Neural cell (in vitro differentiated cells): Measurements from ENCODE around the gene DTD1. TPM values are rescaled to one million over a fixed set of nuclear protein-coding genes. Genes with fewer than 3 reads are reported as not detected.

Source experiments
- H2AFZ ChIP-seq: fragments of 200-600, 300-800 bp; sonication (generic), shearing (Covaris generic); 2 replicates; pipeline ENCODE4 v1.6.0; 2014; ENCODE audit warnings: low read depth, mild to moderate bottlenecking, antibody characterized with exemption, low read length, moderate library complexity
- H3F3A ChIP-seq: fragments of 200-600 bp; shearing (Covaris generic); 2 replicates; pipeline ENCODE4 v1.6.1; 2016; ENCODE audit warnings: mild to moderate bottlenecking, moderate library complexity, mixed read lengths, antibody characterized with exemption, low read length; ENCODE audit not compliant: insufficient read depth, poor library complexity, severe bottlenecking
- H3K27ac ChIP-seq: fragments of 200-600, 300-800 bp; sonication (generic), shearing (Covaris generic); 2 replicates; pipeline ENCODE4 v1.5.1; 2014; ENCODE audit warnings: mild to moderate bottlenecking, low read length, moderate library complexity
- H3K27me3 ChIP-seq: fragments of 300-800, 200-600 bp; sonication (generic), shearing (Covaris generic); 2 replicates; pipeline ENCODE4 v1.6.0; 2014; ENCODE audit warnings: mild to moderate bottlenecking, low read depth, low read length, moderate library complexity; ENCODE audit not compliant: insufficient read depth
- H3K36me3 ChIP-seq: fragments of 300-800, 200-600 bp; sonication (generic), shearing (Covaris generic); 2 replicates; pipeline ENCODE4 v1.5.1; 2014; ENCODE audit warnings: mild to moderate bottlenecking, antibody characterized with exemption, low read length, moderate library complexity; ENCODE audit not compliant: insufficient read depth
- H3K4me2 ChIP-seq: fragments of 300-800, 200-600 bp; sonication (generic), shearing (Covaris generic); 2 replicates; pipeline ENCODE4 v1.6.0; 2014; ENCODE audit warnings: mild to moderate bottlenecking, low read length
- H3K4me3 ChIP-seq: fragments of 300-800, 200-600 bp; sonication (generic), shearing (Covaris generic); 2 replicates; pipeline ENCODE4 v1.5.1; 2014; ENCODE audit warnings: mild to moderate bottlenecking, low read length, moderate library complexity
- H3K79me2 ChIP-seq: fragments of 200-600 bp; shearing (Covaris generic); replicated peaks from 2 replicates; pipeline ENCODE4 v1.6.0; 2014; ENCODE audit warnings: mild to moderate bottlenecking, low read length, moderate library complexity; ENCODE audit not compliant: insufficient read depth
- H3K9ac ChIP-seq: fragments of 300-800, 200-600 bp; sonication (generic), shearing (Covaris generic); 2 replicates; pipeline ENCODE4 v1.6.1; 2016; ENCODE audit warnings: mild to moderate bottlenecking, low read length, mixed read lengths
- H3K9me2 ChIP-seq: fragments of 200-600 bp; shearing (Covaris generic); 2 replicates; pipeline ENCODE4 v1.6.1; 2016; ENCODE audit warnings: mild to moderate bottlenecking, low read length, mixed read lengths; ENCODE audit not compliant: insufficient read depth
- H3K9me3 ChIP-seq: fragments of 200-600, 300-800 bp; sonication (generic), shearing (Covaris generic); 2 replicates; pipeline ENCODE4 v1.6.1; 2016; ENCODE audit warnings: mild to moderate bottlenecking, mixed run types, low read length, moderate library complexity, mixed read lengths
- H4K20me1 ChIP-seq: fragments of 200-600 bp; shearing (Covaris generic); 2 replicates; pipeline ENCODE4 v1.6.1; 2016; ENCODE audit warnings: mild to moderate bottlenecking, mixed run types; ENCODE audit not compliant: insufficient read depth
- CTCF ChIP-seq: fragments of 450-650 bp; IDR thresholded peaks from 2 replicates; pipeline ENCODE4 v1.5.1; 2014; ENCODE audit warnings: antibody characterized with exemption, mild to moderate bottlenecking, moderate library complexity; ENCODE audit not compliant: poor library complexity, severe bottlenecking
- EP300 ChIP-seq: fragments of 450-650 bp; conservative IDR thresholded peaks from 2 replicates; pipeline ENCODE4 v1.6.1; 2014; ENCODE audit warnings: antibody characterized with exemption, mild to moderate bottlenecking, moderate library complexity; ENCODE audit not compliant: poor library complexity, severe bottlenecking
- EZH2 ChIP-seq: fragments of 200-600, 300-800 bp; shearing (Covaris generic), sonication (generic); IDR thresholded peaks from 2 replicates; pipeline ENCODE4 v1.6.1; 2014; ENCODE audit warnings: antibody characterized with exemption, low read length, borderline replicate concordance, mild to moderate bottlenecking; ENCODE audit not compliant: insufficient read depth, poor library complexity, severe bottlenecking
- MXI1 ChIP-seq: fragments of 450-650 bp; conservative IDR thresholded peaks from 2 replicates; pipeline ENCODE4 v1.6.1; 2014; ENCODE audit warnings: antibody characterized with exemption, mild to moderate bottlenecking; ENCODE audit not compliant: poor library complexity, severe bottlenecking
- POLR2AphosphoS5 ChIP-seq: IDR thresholded peaks from 2 replicates; pipeline ENCODE4 v1.6.1; 2012
- RAD21 ChIP-seq: fragments of 450-650 bp; conservative IDR thresholded peaks from 2 replicates; pipeline ENCODE4 v1.6.1; 2014; ENCODE audit warnings: antibody characterized with exemption, mild to moderate bottlenecking, moderate library complexity
- REST ChIP-seq: IDR thresholded peaks from 2 replicates; pipeline ENCODE4 v1.6.1; 2012; ENCODE audit warnings: borderline replicate concordance
- SMC3 ChIP-seq: fragments of 450-650 bp; conservative IDR thresholded peaks from 2 replicates; pipeline ENCODE4 v1.6.1; 2014; ENCODE audit warnings: antibody characterized with exemption, mild to moderate bottlenecking, moderate library complexity; ENCODE audit not compliant: poor library complexity
- TAF1 ChIP-seq: IDR thresholded peaks from 2 replicates; pipeline ENCODE4 v1.6.1; 2012; ENCODE audit warnings: low read depth
- polyA plus RNA-seq: library from polyadenylated mRNA; depleted of rRNA; stranded (reverse); fragments of >200 nt; gene quantifications from 2 replicates; pipeline ENCODE4 v1.2.3, GENCODE V29; 2014

The DTD1 gene
- polyA plus RNA-seq, 1 donor from 2014 or later, result 337 TPM

GRCh38 chr20:18734525-18735189, 146.8 kb downstream of the DTD1 start:
- Histone ChIP-seq H4K20me1 (no peaks in the 10 kb centered on the region), H3K36me3 (no peaks in the 10 kb centered on the region), H3K9ac (no peak overlapping the region), H2AFZ (no peak overlapping the region), H3K4me2 (no peak overlapping the region), H3K79me2 (no peaks in the 10 kb centered on the region), H3K9me3 (no peaks in the 10 kb centered on the region), H3K27me3 (no peaks in the 10 kb centered on the region), H3K4me3 (no peak overlapping the region), H3K27ac (no peak overlapping the region), H3K9me2 (no peaks in the 10 kb centered on the region), H3F3A (no peaks in the 10 kb centered on the region)
- TF ChIP-seq RAD21 (no peak), REST (no peak), POLR2AphosphoS5 (no peak), MXI1 (no peak), EP300 (no peak), TAF1 (no peak), EZH2 (no peak), CTCF (no peak)

GRCh38 chr20:18737140-18737539, 149.3 kb downstream of the DTD1 start:
- no peak overlapping the region for H3K4me2 ChIP-seq
- H3K27me3 ChIP-seq, result no peaks in the 10 kb centered on the region
- no peaks in the 10 kb centered on the region for H3K36me3 ChIP-seq
- TF ChIP-seq CTCF (no peak), EP300 (no peak), SMC3 (no peak), TAF1 (no peak), REST (no peak), MXI1 (no peak), EZH2 (no peak), RAD21 (no peak)
- H4K20me1 ChIP-seq, result no peaks in the 10 kb centered on the region
- no peak overlapping the region for H3K27ac ChIP-seq
- no peaks in the 10 kb centered on the region for H3F3A ChIP-seq
- no peak overlapping the region for H2AFZ ChIP-seq
- H3K79me2 ChIP-seq, result no peaks in the 10 kb centered on the region
- H3K9ac ChIP-seq, result no peak overlapping the region
- no peak overlapping the region for H3K4me3 ChIP-seq
- no peaks in the 10 kb centered on the region for H3K9me2 ChIP-seq
- no peaks in the 10 kb centered on the region for H3K9me3 ChIP-seq
